ACC112 (cell line): ENCODE results near the gene CDH16.
A peak's percentile ranks its signal among the peaks of the same experiment; 100 is the strongest.
"Not testable (repeated sequence)": the region's sequence is repeated elsewhere in the genome, so short reads cannot be mapped to it uniquely, and the experiment has no call there.

Experiments
- H2AFZ ChIP-seq: fragments of 200-600 bp; sonication (generic); one replicate; pipeline ENCODE4 v1.6.0; 2017; ENCODE audit warnings: antibody characterized with exemption, low read length; ENCODE audit not compliant: unreplicated experiment
- H3K27ac ChIP-seq: fragments of 200-600 bp; sonication (generic); 2 replicates; pipeline ENCODE4 v1.5.1; 2014; ENCODE audit warnings: low read depth, mild to moderate bottlenecking, antibody characterized with exemption, low read length, moderate library complexity
- H3K27me3 ChIP-seq: fragments of 200-600 bp; sonication (generic); 2 replicates; pipeline ENCODE4 v1.6.1; 2014; ENCODE audit warnings: mild to moderate bottlenecking, antibody characterized with exemption, low read length, moderate library complexity, mixed read lengths; ENCODE audit not compliant: insufficient read depth
- H3K36me3 ChIP-seq: fragments of 200-600 bp; sonication (generic); 2 replicates; pipeline ENCODE4 v1.6.1; 2016; ENCODE audit warnings: mild to moderate bottlenecking, antibody characterized with exemption, low read length, moderate library complexity, mixed read lengths; ENCODE audit not compliant: insufficient read depth
- H3K4me1 ChIP-seq: fragments of 200-600 bp; sonication (generic); one replicate; pipeline ENCODE4 v1.6.1; 2016; ENCODE audit warnings: low read length, mixed read lengths; ENCODE audit not compliant: insufficient read depth, unreplicated experiment, control insufficient read depth
- H3K4me3 ChIP-seq: fragments of 200-600 bp; sonication (generic); 2 replicates; pipeline ENCODE4 v1.5.1; 2014; ENCODE audit warnings: mild to moderate bottlenecking, low read depth, low read length
- H3K79me2 ChIP-seq: fragments of 200-600 bp; sonication (generic); one replicate; pipeline ENCODE4 v1.6.0; 2016; ENCODE audit warnings: low read length; ENCODE audit not compliant: control insufficient read depth, unreplicated experiment, insufficient read depth

CDH16 gene

GRCh38 chr16:66936889-66937554 lies 18.3 kb upstream of the CDH16 start:
- H3K27ac ChIP-seq: no peak overlapping the region
- peaks cover 10% of the 10 kb centered on the region for H3K4me1 ChIP-seq
- H3K79me2 ChIP-seq: peaks cover 18% of the 10 kb centered on the region
- no peaks in the 10 kb centered on the region; the same call in 1 of the 2 replicates for H3K36me3 ChIP-seq
- H3K27me3 ChIP-seq: no peaks in the 10 kb centered on the region
- H2AFZ ChIP-seq: no peak overlapping the region
- H3K4me3 ChIP-seq: no peak overlapping the region; the same call in 1 of the 2 replicates

GRCh38 chr16:66936462-66936861 lies 17.8 kb upstream of the CDH16 start:
- H2AFZ ChIP-seq: no peak overlapping the region
- no peak overlapping the region for H3K27ac ChIP-seq
- peaks cover 10% of the 10 kb centered on the region for H3K4me1 ChIP-seq
- no peaks in the 10 kb centered on the region for H3K36me3 ChIP-seq
- peaks cover 18% of the 10 kb centered on the region for H3K79me2 ChIP-seq
- no peaks in the 10 kb centered on the region for H3K27me3 ChIP-seq
- H3K4me3 ChIP-seq: peak overlapping the region; percentile 98

GRCh38 chr16:66935314-66936011 lies 16.8 kb upstream of the CDH16 start, which contains the start of gene CES2:
TSS of gene CES2 (plus strand) at chr16:66935516. CDS start at chr16:66935636, 120 bp downstream.
- H2AFZ ChIP-seq: peak within 1 kb of the TSS; percentile 78

DNA sequence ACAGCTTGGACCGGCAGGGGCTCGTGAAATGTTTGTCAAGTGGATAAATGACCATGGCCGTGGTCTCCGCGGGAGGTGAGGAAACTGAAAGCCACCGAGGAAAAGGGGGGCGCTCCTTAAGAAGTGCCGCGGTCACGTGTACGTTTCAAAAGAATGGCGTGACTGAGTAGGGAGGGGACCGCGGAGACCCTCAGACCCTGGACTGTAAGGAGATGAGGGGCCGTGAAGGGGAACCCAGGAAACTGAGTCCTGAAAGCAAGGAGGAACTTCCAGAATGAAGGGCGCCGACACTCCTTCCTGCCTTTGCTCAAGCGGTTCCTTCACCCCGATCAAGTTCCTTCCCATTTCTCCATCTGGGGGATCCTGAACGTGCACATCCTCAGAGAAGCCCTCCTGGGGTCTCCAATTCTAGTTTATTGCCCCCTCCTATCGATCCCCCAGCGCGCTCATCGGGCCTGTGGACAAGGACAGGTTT lies 16.2 kb upstream of the CDH16 start:
- Histone ChIP-seq H3K79me2 (peaks cover 18% of the 10 kb centered on the region), H3K27ac (peak overlapping the region; percentile 44; the same call in 1 of the 2 replicates), H3K4me1 (peaks cover 10% of the 10 kb centered on the region), H3K4me3 (peak overlapping the region; percentile 98), H2AFZ (peak overlapping the region; percentile 78)
- H3K36me3 ChIP-seq, H3K27me3 ChIP-seq: not testable (repeated sequence)

More at GRCh38 chr16:66935314-66936011, 16.8 kb upstream of the CDH16 start, which contains the start of gene CES2:
- Histone ChIP-seq H3K27ac (peak within 1 kb of the TSS; percentile 44; the same call in 1 of the 2 replicates), H3K27me3 (no peaks in the 10 kb centered on the region), H3K4me1 (peaks cover 10% of the 10 kb centered on the region), H3K36me3 (no peaks in the 10 kb centered on the region), H3K4me3 (peak within 1 kb of the TSS; percentile 98), H3K79me2 (peaks cover 18% of the 10 kb centered on the region)

GRCh38 chr16:66934138-66934838 lies 15.6 kb upstream of the CDH16 start, which contains the start of gene CIAO2B:
TSS of gene CIAO2B (minus strand) at chr16:66934402. CDS start at chr16:66934364, 38 bp downstream.
- Histone ChIP-seq H2AFZ (peak within 1 kb of the TSS; percentile 78), H3K4me3 (peak within 1 kb of the TSS; percentile 98), H3K4me1 (peaks cover 10% of the 10 kb centered on the region), H3K27me3 (no peaks in the 10 kb centered on the region), H3K79me2 (peaks cover 18% of the 10 kb centered on the region), H3K27ac (peak within 1 kb of the TSS; percentile 44; the same call in 1 of the 2 replicates), H3K36me3 (no peaks in the 10 kb centered on the region)

- Histone ChIP-seq H3K79me2 (peaks cover 18% of the 10 kb centered on the region), H2AFZ (peak overlapping the region; percentile 55), H3K4me3 (peak overlapping the region; percentile 98), H3K27me3 (no peaks in the 10 kb centered on the region), H3K36me3 (no peaks in the 10 kb centered on the region), H3K4me1 (peaks cover 10% of the 10 kb centered on the region), H3K27ac (peak overlapping the region; percentile 24; the same call in 1 of the 2 replicates)
Observed at GRCh38 chr16:66933776-66934137, 15.1 kb upstream of the CDH16 start.

GRCh38 chr16:66932076-66932475 lies 13.4 kb upstream of the CDH16 start:
- H3K4me1 ChIP-seq: peaks cover 26% of the 10 kb centered on the region

DNA sequence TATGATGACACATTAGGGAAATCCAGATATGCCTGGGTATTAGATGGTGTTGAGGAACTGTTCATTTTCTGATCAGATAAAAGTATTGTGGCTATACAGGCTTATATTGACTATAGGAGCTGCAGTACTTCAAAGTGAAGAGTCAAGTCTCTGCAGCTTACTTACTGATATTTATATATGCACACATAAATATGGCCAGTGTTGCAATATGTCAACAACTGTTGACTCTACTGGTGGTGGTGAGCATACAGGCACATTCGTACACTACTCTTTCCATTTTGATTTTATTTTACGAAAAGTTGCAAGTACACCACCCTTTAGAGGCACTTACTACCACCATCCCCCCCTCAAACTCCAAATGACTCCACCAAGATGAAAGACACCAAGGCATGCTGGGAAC lies 13.0 kb upstream of the CDH16 start:
- Histone ChIP-seq H3K27ac (no peak overlapping the region), H3K4me1 (peaks cover 29% of the 10 kb centered on the region), H3K36me3 (no peaks in the 10 kb centered on the region), H2AFZ (no peak overlapping the region), H3K79me2 (peaks cover 18% of the 10 kb centered on the region), H3K4me3 (no peak overlapping the region), H3K27me3 (no peaks in the 10 kb centered on the region)

More at GRCh38 chr16:66932076-66932475, 13.4 kb upstream of the CDH16 start:
- no peak overlapping the region for H3K27ac ChIP-seq
- no peaks in the 10 kb centered on the region for H3K27me3 ChIP-seq
- no peak overlapping the region for H3K4me3 ChIP-seq
- no peak overlapping the region for H2AFZ ChIP-seq
- no peaks in the 10 kb centered on the region for H3K36me3 ChIP-seq
- H3K79me2 ChIP-seq: peaks cover 18% of the 10 kb centered on the region

DNA sequence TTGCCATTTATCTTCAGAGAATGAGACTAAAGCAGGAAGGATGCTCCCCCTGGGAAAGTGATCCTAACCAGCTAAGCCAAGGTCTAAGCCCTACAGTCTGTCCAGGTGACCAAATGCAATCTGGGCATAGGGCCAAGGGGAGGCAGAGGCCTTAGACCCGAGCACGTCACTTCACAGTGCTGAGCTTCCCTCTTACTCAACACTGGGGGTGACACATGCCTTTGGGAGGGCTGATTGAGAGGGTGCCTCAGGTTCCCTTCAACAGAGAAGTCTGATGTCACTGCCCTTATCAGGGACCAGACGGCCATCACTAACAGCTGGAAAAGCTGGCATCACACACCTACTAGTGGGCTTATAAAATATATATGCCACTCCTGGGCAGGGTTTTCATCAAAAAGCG lies 11.5 kb upstream of the CDH16 start:
- Histone ChIP-seq H3K4me3 (no peak overlapping the region), H3K79me2 (peaks cover 5% of the 10 kb centered on the region), H3K36me3 (no peaks in the 10 kb centered on the region), H3K4me1 (peaks cover 32% of the 10 kb centered on the region), H2AFZ (no peak overlapping the region), H3K27me3 (peaks cover 9% of the 10 kb centered on the region; the same call in 1 of the 2 replicates), H3K27ac (peak overlapping the region; percentile 29; the same call in 1 of the 2 replicates)

DNA sequence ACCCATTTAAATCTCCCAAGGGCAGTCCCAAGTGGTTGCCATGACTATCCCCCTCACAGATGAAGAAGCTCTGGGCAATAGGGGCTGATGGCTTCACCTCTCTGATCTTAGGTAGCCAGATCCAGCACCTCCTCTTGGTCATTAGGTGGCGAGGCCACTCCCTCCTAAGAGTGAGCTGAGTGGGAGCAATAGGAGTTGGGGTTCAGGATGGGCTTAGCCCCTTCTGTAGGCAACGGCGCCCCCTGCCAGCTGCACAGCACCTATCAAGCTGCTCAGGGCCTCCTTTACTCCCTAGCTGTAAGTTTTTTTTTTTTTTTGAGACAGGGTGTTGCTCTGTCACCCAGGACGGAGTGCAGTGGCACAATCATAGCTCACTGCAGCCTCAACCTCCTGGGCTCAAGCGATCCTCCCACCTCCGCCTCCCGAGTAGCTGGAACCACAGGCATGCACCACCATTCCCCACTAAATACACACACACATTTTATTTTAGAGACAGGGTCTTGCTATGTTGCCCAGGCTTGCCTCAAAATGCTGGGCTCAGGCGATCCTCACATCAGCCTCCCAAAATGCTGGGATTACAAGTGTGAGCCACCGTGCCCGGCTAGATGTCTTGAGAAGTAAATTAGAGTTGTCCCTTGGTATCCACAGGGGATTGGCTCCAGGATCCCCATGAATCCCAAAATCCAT lies 10.2 kb upstream of the CDH16 start:
- peak overlapping the region; percentile 61; the same call in 1 of the 2 replicates for H3K27ac ChIP-seq
- no peaks in the 10 kb centered on the region for H3K36me3 ChIP-seq
- peaks cover 2% of the 10 kb centered on the region for H3K79me2 ChIP-seq
- no peak overlapping the region for H2AFZ ChIP-seq
- H3K4me1 ChIP-seq: peaks cover 34% of the 10 kb centered on the region
- peaks cover 14% of the 10 kb centered on the region for H3K27me3 ChIP-seq
- H3K4me3 ChIP-seq: no peak overlapping the region
